H1 (cell line): ENCODE results near the gene SLC12A5. TPM values are rescaled to one million over a fixed set of nuclear protein-coding genes. Genes with fewer than 3 reads are reported as not detected.

Experiments used
- CBX5 ChIP-seq: fragments of 300-800, 300-1000 bp; sonication (generic); IDR thresholded peaks from 2 replicates; pipeline ENCODE4 v1.7.1; 2016; ENCODE audit warnings: antibody characterized with exemption, low read length, low read depth
- CHD7 ChIP-seq: fragments of 300-600 bp; sonication (generic); IDR thresholded peaks from 2 replicates; pipeline ENCODE4 v1.7.1; 2012; ENCODE audit warnings: low read length, moderate library complexity, mild to moderate bottlenecking, inconsistent platforms; ENCODE audit not compliant: insufficient replicate concordance
- CTCF ChIP-seq, 3 experiments: IDR thresholded peaks; 1 replicate in 2 of 3; 2 replicates in 1 of 3; pipeline versions ENCODE4 v1.5.1 to v1.6.1; 2011; ENCODE audit warnings: low read length in 3 of 3, mild to moderate bottlenecking in 3 of 3, inconsistent platforms in 2 of 3, low read depth in 1 of 3, moderate library complexity in 1 of 3; ENCODE audit not compliant: insufficient read depth in 1 of 3; ENCODE audit errors: control extremely low read depth in 1 of 3
- EP300 ChIP-seq, 2 experiments: IDR thresholded peaks; 1 replicate in 1 of 2; 2 replicates in 1 of 2; pipeline ENCODE4 v1.6.1; 2011 to 2012; ENCODE audit warnings: low read depth in 2 of 2, low read length in 2 of 2, mild to moderate bottlenecking in 2 of 2, borderline replicate concordance in 1 of 2, inconsistent platforms in 1 of 2, moderate library complexity in 1 of 2
- FOSL1 ChIP-seq: IDR thresholded peaks from 2 replicates; pipeline ENCODE4 v1.6.1; 2011; ENCODE audit warnings: mild to moderate bottlenecking, low read depth, low read length, moderate library complexity; ENCODE audit not compliant: insufficient read depth
- POLR2AphosphoS5 ChIP-seq: IDR thresholded peaks from 2 replicates; pipeline ENCODE4 v1.6.1; 2011; ENCODE audit warnings: low read depth, low read length
- POU5F1 ChIP-seq: IDR thresholded peaks from 2 replicates; pipeline ENCODE4 v1.6.1; 2011; ENCODE audit warnings: low read depth, mild to moderate bottlenecking, low read length, moderate library complexity
- SIN3A ChIP-seq, 2 experiments: IDR thresholded peaks in 1 of 2; conservative IDR thresholded peaks in 1 of 2; 2 replicates each; pipeline ENCODE4 v1.6.1; 2011 to 2012; ENCODE audit warnings: low read length in 2 of 2, improper control_type of control experiment in 1 of 2, low read depth in 1 of 2, mild to moderate bottlenecking in 1 of 2
- polyA plus RNA-seq, 7 experiments: library from polyadenylated mRNA; depleted of rRNA in 3 of 7; stranded (reverse) in 5 of 7; unstranded in 2 of 7; fragments of >200 nt in 5 of 7; fragments of 200-250 nt in 2 of 7; gene quantifications; 1 replicate in 5 of 7; 2 replicates in 1 of 7; 4 replicates in 1 of 7; pipeline versions ENCODE4 v1.2.1 to v1.2.3, GENCODE V29; 2011 to 2013; ENCODE audit warnings: missing spikeins in 2 of 7, mixed read lengths in 2 of 7
- total RNA-seq: library from RNA; stranded (reverse); fragmentation: NEBNext Ultra II Directional; extraction: Animal tissue kit (Norgen Biotek cat#: 25700); gene quantifications from 2 replicates; pipeline ENCODE4 v1.2.1, GENCODE V29; 2021

SLC12A5 gene
- total and polyA plus RNA-seq, 2 of the 8 experiments (the other 6 are each of a cell fraction or from before 2014, with no cell fraction given) = 1.9 to 7.3 TPM

- TF ChIP-seq CHD7 = no peak
- TF ChIP-seq CTCF (IDR thresholded peaks at IDR 0.05; ENCODE audit: control extremely low read depth in 1 of 3, insufficient read depth in 1 of 3, low read depth in 1 of 3, low read length in 3 of 3) = no peak
- no peak for TF ChIP-seq EP300 (IDR thresholded peaks at IDR 0.05; ENCODE audit: borderline replicate concordance in 1 of 2, low read depth in 2 of 2, low read length in 2 of 2)
- no peak for TF ChIP-seq POLR2AphosphoS5
- no peak for TF ChIP-seq SIN3A (conservative IDR thresholded peaks at IDR 0.05 in 1 of 2, IDR thresholded peaks at IDR 0.05 in 1 of 2; ENCODE audit: low read depth in 1 of 2, low read length in 2 of 2)
- no peak for TF ChIP-seq CBX5
- no peak for TF ChIP-seq POU5F1
- no peak for TF ChIP-seq FOSL1
These were observed 16.1 kb upstream of the SLC12A5 start (continued) for GRCh38 chr20:46012921-46013320.
